GM12892 (cell line): Measurements from ENCODE around the gene C7orf33.

Experiments
- DNase-seq: peaks from one replicate; pipeline ENCODE4 v3.0.0; 2011; ENCODE audit not compliant: insufficient read length
- FAIRE-seq: peaks from 2 replicates; lab custom pipeline; 2011; peaks lifted over from hg19 to GRCh38; lab: Jason Lieb, UNC
- POLR2A ChIP-seq: IDR thresholded peaks from 2 replicates; pipeline ENCODE4 v1.6.1; 2011; ENCODE audit warnings: low read depth, low read length, control low read depth
- POLR2AphosphoS5 ChIP-seq: IDR thresholded peaks from 2 replicates; pipeline ENCODE4 v1.6.1; 2011; ENCODE audit warnings: low read depth, low read length, control low read depth
- TAF1 ChIP-seq: IDR thresholded peaks from 2 replicates; pipeline ENCODE4 v1.6.1; 2011; ENCODE audit warnings: low read depth, mild to moderate bottlenecking, control low read depth, low read length, borderline replicate concordance

The C7orf33 gene

GRCh38 chr7:148650232-148650858 lies 59.8 kb downstream of the C7orf33 start:
- no peak for DNase-seq
- TF ChIP-seq POLR2AphosphoS5, result no peak
- TF ChIP-seq POLR2A, result no peak
- FAIRE-seq, result no peak

GRCh38 chr7:148652773-148653172 lies 62.2 kb downstream of the C7orf33 start:
- TF ChIP-seq TAF1 (no peak), POLR2A (no peak), POLR2AphosphoS5 (no peak)
- no peak for FAIRE-seq
- no peak for DNase-seq

- no peak for TF ChIP-seq POLR2AphosphoS5
- no peak for TF ChIP-seq POLR2A
- TF ChIP-seq TAF1, result no peak
- FAIRE-seq, result no peak
- no peak for DNase-seq
Observed at GRCh38 chr7:148657929-148658328, 67.4 kb downstream of the C7orf33 start.

GRCh38 chr7:148661471-148661870 lies 70.9 kb downstream of the C7orf33 start:
- TF ChIP-seq POLR2A, result no peak
- no peak for TF ChIP-seq POLR2AphosphoS5
- no peak for TF ChIP-seq TAF1
- no peak for DNase-seq
- FAIRE-seq, result no peak

- DNase-seq (no peak), FAIRE-seq (no peak)
- TF ChIP-seq POLR2AphosphoS5, result no peak
- TF ChIP-seq TAF1, result no peak
- no peak for TF ChIP-seq POLR2A
Observed at GRCh38 chr7:148662646-148663045, 72.1 kb downstream of the C7orf33 start.

- FAIRE-seq, result no peak
- TF ChIP-seq POLR2A, result no peak
- no peak for TF ChIP-seq POLR2AphosphoS5
- TF ChIP-seq TAF1, result no peak
- no peak for DNase-seq
Observed at GRCh38 chr7:148664324-148664723, 73.8 kb downstream of the C7orf33 start.

- no peak for DNase-seq
- FAIRE-seq, result no peak
- TF ChIP-seq POLR2AphosphoS5, result no peak
- TF ChIP-seq POLR2A, result no peak
- no peak for TF ChIP-seq TAF1
Observed at GRCh38 chr7:148665221-148665620, 74.7 kb downstream of the C7orf33 start.
